NT2/D1 (cell line): ENCODE data around the gene OSBPL6.
"Not testable (repeated sequence)": the region's sequence is repeated elsewhere in the genome, so short reads cannot be mapped to it uniquely, and the experiment has no call there.

Source experiments
- DNase-seq: peaks from one replicate; pipeline ENCODE4 v3.0.0-alpha.2; 2011; ENCODE audit warnings: low read depth, low spot score
- H3K27me3 ChIP-seq: 2 replicates; pipeline ENCODE4 v1.6.0; 2011; ENCODE audit warnings: mild to moderate bottlenecking; ENCODE audit not compliant: insufficient read length, insufficient read depth
- H3K36me3 ChIP-seq: 2 replicates; pipeline ENCODE4 v1.6.1; 2011; ENCODE audit warnings: mild to moderate bottlenecking, low read length, mixed read lengths; ENCODE audit not compliant: insufficient read depth, insufficient read length
- H3K4me1 ChIP-seq: 2 replicates; pipeline ENCODE4 v1.5.1; 2011; ENCODE audit not compliant: insufficient read depth, insufficient read length
- H3K4me3 ChIP-seq: 2 replicates; pipeline ENCODE4 v1.5.1; 2011; ENCODE audit warnings: low read depth; ENCODE audit not compliant: insufficient read length
- H3K9ac ChIP-seq: 2 replicates; pipeline ENCODE4 v1.6.0; 2011; ENCODE audit warnings: low read depth; ENCODE audit not compliant: insufficient read length
- H3K9me3 ChIP-seq: 2 replicates; pipeline ENCODE4 v1.5.1; 2011; ENCODE audit warnings: mild to moderate bottlenecking, low read length; ENCODE audit not compliant: insufficient read depth
- SUZ12 ChIP-seq: IDR thresholded peaks from 2 replicates; pipeline ENCODE4 v1.6.1; 2011; ENCODE audit not compliant: insufficient read length, insufficient read depth; ENCODE audit errors: extremely low read depth
- YY1 ChIP-seq: IDR thresholded peaks from 2 replicates; pipeline ENCODE4 v1.6.1; 2011; ENCODE audit not compliant: insufficient read length, insufficient read depth
- ZNF274 ChIP-seq: IDR thresholded peaks from 2 replicates; pipeline ENCODE4 v1.6.1; 2011; ENCODE audit warnings: mild to moderate bottlenecking, low read depth, low read length

The OSBPL6 gene

GRCh38 chr2:178403671-178404306, 209.5 kb downstream of the OSBPL6 start:
- H3K36me3 ChIP-seq: no peaks in the 10 kb centered on the region
- TF ChIP-seq ZNF274: no peak
- TF ChIP-seq YY1: no peak
- no peak for TF ChIP-seq SUZ12
- no peak overlapping the region for H3K9ac ChIP-seq
- no peak for DNase-seq
- H3K9me3 ChIP-seq: no peaks in the 10 kb centered on the region
- H3K4me1 ChIP-seq: no peaks in the 10 kb centered on the region
- H3K27me3 ChIP-seq: no peaks in the 10 kb centered on the region
- no peak overlapping the region for H3K4me3 ChIP-seq

- no peak overlapping the region for H3K4me3 ChIP-seq
- H3K4me1 ChIP-seq: no peaks in the 10 kb centered on the region
- no peaks in the 10 kb centered on the region for H3K27me3 ChIP-seq
- H3K9ac ChIP-seq: no peak overlapping the region
- no peak for TF ChIP-seq YY1
- no peak for TF ChIP-seq SUZ12
- TF ChIP-seq ZNF274: no peak
- DNase-seq: no peak
- no peaks in the 10 kb centered on the region for H3K36me3 ChIP-seq
- H3K9me3 ChIP-seq: no peaks in the 10 kb centered on the region
Measured at GRCh38 chr2:178404368-178404767, 210.1 kb downstream of the OSBPL6 start.

GRCh38 chr2:178409261-178409660, 214.9 kb downstream of the OSBPL6 start:
- no peaks in the 10 kb centered on the region for H3K9me3 ChIP-seq
- no peak overlapping the region for H3K4me3 ChIP-seq
- no peak overlapping the region for H3K9ac ChIP-seq
- H3K36me3 ChIP-seq: no peaks in the 10 kb centered on the region
- no peaks in the 10 kb centered on the region for H3K27me3 ChIP-seq
- no peaks in the 10 kb centered on the region for H3K4me1 ChIP-seq
- no peak for DNase-seq
- TF ChIP-seq SUZ12 (no peak), YY1 (no peak), ZNF274 (no peak)

GRCh38 chr2:178412047-178412446, 217.7 kb downstream of the OSBPL6 start:
- Histone ChIP-seq H3K4me1 (no peaks in the 10 kb centered on the region), H3K4me3 (no peak overlapping the region), H3K9ac (no peak overlapping the region), H3K27me3 (no peaks in the 10 kb centered on the region), H3K9me3 (no peaks in the 10 kb centered on the region), H3K36me3 (peaks cover 12% of the 10 kb centered on the region)
- TF ChIP-seq SUZ12: no peak
- TF ChIP-seq YY1: no peak
- TF ChIP-seq ZNF274: no peak
- no peak for DNase-seq

GRCh38 chr2:178412453-178412852, 218.1 kb downstream of the OSBPL6 start:
- not testable (repeated sequence) for H3K4me3 ChIP-seq, H3K9me3 ChIP-seq, DNase-seq, H3K27me3 ChIP-seq, H3K9ac ChIP-seq, H3K4me1 ChIP-seq
- peaks cover 13% of the 10 kb centered on the region for H3K36me3 ChIP-seq

GRCh38 chr2:178413472-178414265, 219.4 kb downstream of the OSBPL6 start:
- peaks cover 25% of the 10 kb centered on the region for H3K36me3 ChIP-seq
- H3K4me1 ChIP-seq: no peaks in the 10 kb centered on the region
- DNase-seq: peak; percentile 65
- H3K27me3 ChIP-seq: no peaks in the 10 kb centered on the region
- H3K9ac ChIP-seq: peak overlapping the region; percentile 74
- no peak for TF ChIP-seq YY1
- TF ChIP-seq SUZ12: no peak
- no peak for TF ChIP-seq ZNF274
- H3K9me3 ChIP-seq: no peaks in the 10 kb centered on the region
- peak overlapping the region; percentile 49 for H3K4me3 ChIP-seq
